HEK293T (cell line): ENCODE results near the gene SLCO1A2.

Experiments used
- ARNT ChIP-seq: fragments of 450-650 bp; IDR thresholded peaks from 2 replicates; pipeline ENCODE4 v1.6.1; 2017; ENCODE audit warnings: mild to moderate bottlenecking
- BHLHE40 ChIP-seq: fragments of 450-650 bp; IDR thresholded peaks from 2 replicates; pipeline ENCODE4 v1.6.1; 2016; ENCODE audit warnings: mild to moderate bottlenecking, moderate library complexity, borderline replicate concordance
- CTBP1 ChIP-seq: fragments of 450-650 bp; IDR thresholded peaks from 2 replicates; pipeline ENCODE4 v1.6.1; 2016; ENCODE audit warnings: borderline replicate concordance
- FOXK2 ChIP-seq: fragments of 450-650 bp; IDR thresholded peaks from 2 replicates; pipeline ENCODE4 v1.6.1; 2016; ENCODE audit warnings: mild to moderate bottlenecking
- HDGF ChIP-seq: fragments of 450-650 bp; IDR thresholded peaks from 2 replicates; pipeline ENCODE4 v1.6.1; 2017; ENCODE audit warnings: antibody characterized with exemption, borderline replicate concordance
- L3MBTL2 ChIP-seq: fragments of 450-650 bp; conservative IDR thresholded peaks from 2 replicates; pipeline ENCODE4 v1.6.1; 2016; ENCODE audit warnings: mild to moderate bottlenecking
- PKNOX1 ChIP-seq: fragments of 450-650 bp; IDR thresholded peaks from 2 replicates; pipeline ENCODE4 v1.6.1; 2016
- SUZ12 ChIP-seq: fragments of 450-650 bp; IDR thresholded peaks from 2 replicates; pipeline ENCODE4 v1.6.1; 2016; ENCODE audit warnings: mild to moderate bottlenecking
- TARDBP ChIP-seq: fragments of 450-650 bp; IDR thresholded peaks from 2 replicates; pipeline ENCODE4 v1.6.1; 2016

GRCh38 chr12:21219206-21219605 is 115.5 kb downstream of the SLCO1A2 start:
- TF ChIP-seq BHLHE40 (no peak), SUZ12 (no peak), CTBP1 (no peak), ARNT (no peak), FOXK2 (no peak), TARDBP (no peak), HDGF (no peak), PKNOX1 (no peak), L3MBTL2 (no peak)
